ENCODE results near the gene RAD51B. TPM values are rescaled to one million over a fixed set of nuclear protein-coding genes. Genes with fewer than 3 reads are reported as not detected.

The RAD51B gene
- total and polyA plus RNA-seq, 4 experiments from 2014 or later: 22.0 to 35.7 (median 31.4) TPM

DNA sequence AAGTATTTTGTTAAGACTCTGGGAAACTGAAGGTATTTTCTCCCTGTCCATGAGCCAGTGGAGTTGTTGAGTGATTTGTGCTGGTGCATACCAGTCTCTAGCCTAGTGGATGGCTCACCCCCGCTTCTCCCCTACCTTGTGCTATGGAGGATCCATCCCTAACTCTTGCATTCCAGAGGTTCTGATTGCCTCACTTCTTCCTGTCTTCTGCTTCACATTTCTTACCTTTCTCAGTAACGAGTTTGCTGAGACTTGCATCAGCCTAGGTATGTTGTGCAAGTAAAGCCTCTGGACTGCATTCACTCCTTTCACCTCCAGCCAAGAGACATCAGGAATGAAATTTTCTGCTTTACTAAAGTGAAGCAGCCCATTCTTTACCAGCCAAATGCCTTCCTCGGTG is 581.7 kb downstream of the RAD51B start:
- no peaks in the 10 kb centered on the region for H3K36me3 ChIP-seq (ENCODE audit: insufficient read depth, low read length)
- Mint-ChIP-seq H3K27ac (peak overlapping the region in 2 of 7 donors; percentile 19 to 64), H3K36me3 (no peaks in the 10 kb centered on the region), H3K27me3 (no peaks in the 10 kb centered on the region), H3K4me3 (no peak overlapping the region), H3K9me3 (no peaks in the 10 kb centered on the region), H3K4me1 (peaks cover 22 to 38% (median 28%) of the 10 kb centered on the region in 4 donors)
- H3K27me3 ChIP-seq (ENCODE audit: insufficient read depth, low read length): no peaks in the 10 kb centered on the region
- ChIA-PET CTCF (ENCODE audit: partially characterized antibody) (interaction anchor here (1.0 to 1.7 kb wide), 3 partner anchors 20 to 443 kb away, joined by 3 to 6 read pairs (median 5); no protein-coding TSS in a partner anchor), POLR2A (ENCODE audit: partially characterized antibody) (interaction anchor here (1.0 to 1.4 kb wide), 4 partner anchors 126 to 392 kb away, joined by 3 to 6 read pairs (median 3); partner anchors contain the start of gene ZFP36L1)
- H3K9me3 ChIP-seq (ENCODE audit: control insufficient read depth in 1 of 2, low read length in 2 of 2): no peaks in the 10 kb centered on the region
- H3K27ac ChIP-seq (ENCODE audit: low read depth, low read length): no peak overlapping the region
- intact Hi-C loops (cut with micrococcal nuclease): no loop called here
- DNase-seq: no peak
- no peak overlapping the region for H3K4me3 ChIP-seq (ENCODE audit: low read length in 2 of 2)
- peaks cover 39% of the 10 kb centered on the region for H3K4me1 ChIP-seq (ENCODE audit: insufficient read depth, low read length)

DNA sequence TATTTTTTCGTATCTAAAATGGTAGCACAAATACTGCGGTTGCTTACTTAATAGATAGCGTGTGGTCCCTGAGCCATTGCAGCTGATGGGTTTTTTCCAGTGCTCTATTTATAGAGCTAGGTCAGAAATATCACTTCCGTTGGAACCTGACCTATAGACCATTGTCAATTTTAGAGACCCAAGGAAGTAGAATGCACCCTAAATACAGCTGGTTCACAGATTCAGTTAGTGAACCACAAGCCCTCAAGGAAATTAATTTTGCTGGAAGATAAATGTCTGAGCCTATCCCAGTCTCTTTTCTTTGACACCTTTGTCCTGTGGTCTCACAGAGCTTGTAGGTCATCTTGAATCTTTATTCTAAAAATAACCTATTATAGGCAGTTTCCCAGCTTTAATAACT is 582.3 kb downstream of the RAD51B start:
- Mint-ChIP-seq H3K36me3 (no peaks in the 10 kb centered on the region), H3K27me3 (no peaks in the 10 kb centered on the region), H3K4me3 (no peak overlapping the region), H3K27ac (peak overlapping the region in 1 of 7 donors; percentile 64), H3K9me3 (no peaks in the 10 kb centered on the region), H3K4me1 (peaks cover 22 to 38% (median 28%) of the 10 kb centered on the region in 4 donors)
- Histone ChIP-seq H3K27me3 (ENCODE audit: insufficient read depth, low read length) (no peaks in the 10 kb centered on the region), H3K36me3 (ENCODE audit: insufficient read depth, low read length) (no peaks in the 10 kb centered on the region), H3K4me3 (ENCODE audit: low read length in 2 of 2) (no peak overlapping the region), H3K4me1 (ENCODE audit: insufficient read depth, low read length) (peaks cover 39% of the 10 kb centered on the region), H3K27ac (ENCODE audit: low read depth, low read length) (no peak overlapping the region), H3K9me3 (ENCODE audit: control insufficient read depth in 1 of 2, low read length in 2 of 2) (no peaks in the 10 kb centered on the region)
- DNase-seq: no peak
- POLR2A ChIA-PET (ENCODE audit: partially characterized antibody): interaction anchor here (1.0 to 1.4 kb wide), 4 partner anchors 110 to 391 kb away, joined by 3 to 6 read pairs (median 3); partner anchors contain the start of gene ZFP36L1
- CTCF ChIA-PET (ENCODE audit: partially characterized antibody): interaction anchor here (1.0 to 1.7 kb wide), 2 partner anchors 20 to 386 kb away, joined by 5 to 6 read pairs; no protein-coding TSS in a partner anchor
- intact Hi-C loops (cut with micrococcal nuclease): no loop called here

DNA sequence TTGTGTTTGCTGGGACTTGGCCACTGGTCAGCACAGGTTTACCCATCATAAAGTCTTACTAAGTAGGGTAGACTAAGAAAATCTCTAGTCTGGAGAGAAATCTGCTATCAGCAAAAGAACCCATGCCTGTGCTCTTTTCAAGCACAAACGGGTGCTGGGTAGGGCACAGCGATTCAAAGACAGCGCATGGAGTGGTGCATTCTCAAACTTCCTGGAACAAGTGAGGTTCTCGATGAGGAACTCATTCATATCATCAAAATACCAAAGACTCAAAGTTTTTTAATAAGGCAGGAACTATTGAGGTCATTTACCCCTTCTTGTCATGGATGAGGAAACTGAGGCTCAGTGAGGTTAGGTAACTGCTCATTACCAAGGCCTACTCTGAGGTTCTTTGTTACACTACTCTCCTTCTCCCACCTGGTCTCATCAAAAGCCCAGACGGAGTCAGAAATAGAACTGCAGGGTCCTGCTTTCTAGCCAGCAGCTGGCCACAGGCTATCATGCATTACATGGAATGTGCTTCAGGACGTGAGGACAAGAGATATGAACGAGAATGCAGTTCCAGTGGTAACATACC is 583.0 kb downstream of the RAD51B start:
- ChIA-PET POLR2A (ENCODE audit: partially characterized antibody) (interaction anchor here (1.0 to 2.1 kb wide), 3 partner anchors 9 to 162 kb away, joined by 3 to 6 read pairs (median 3); no protein-coding TSS in a partner anchor), CTCF (ENCODE audit: partially characterized antibody) (interaction anchor here (0.6 to 2.4 kb wide), 4 partner anchors 21 to 386 kb away, joined by 3 to 12 read pairs (median 6); no protein-coding TSS in a partner anchor)
- Mint-ChIP-seq H3K27ac (peak overlapping the region in 5 of 7 donors; percentile 37 to 91 (median 66)), H3K27me3 (no peaks in the 10 kb centered on the region), H3K4me1 (peaks cover 24 to 42% (median 30%) of the 10 kb centered on the region in 4 donors), H3K4me3 (no peak overlapping the region), H3K9me3 (no peaks in the 10 kb centered on the region), H3K36me3 (no peaks in the 10 kb centered on the region)
- H3K4me3 ChIP-seq (ENCODE audit: low read length in 2 of 2): no peak overlapping the region
- H3K27ac ChIP-seq (ENCODE audit: low read depth, low read length): no peak overlapping the region
- H3K9me3 ChIP-seq (ENCODE audit: control insufficient read depth in 1 of 2, low read length in 2 of 2): no peaks in the 10 kb centered on the region
- H3K27me3 ChIP-seq (ENCODE audit: insufficient read depth, low read length): no peaks in the 10 kb centered on the region
- H3K36me3 ChIP-seq (ENCODE audit: insufficient read depth, low read length): no peaks in the 10 kb centered on the region
- peaks cover 39% of the 10 kb centered on the region for H3K4me1 ChIP-seq (ENCODE audit: insufficient read depth, low read length)
- DNase-seq: no peak
- intact Hi-C loops (cut with micrococcal nuclease): no loop called here

DNA sequence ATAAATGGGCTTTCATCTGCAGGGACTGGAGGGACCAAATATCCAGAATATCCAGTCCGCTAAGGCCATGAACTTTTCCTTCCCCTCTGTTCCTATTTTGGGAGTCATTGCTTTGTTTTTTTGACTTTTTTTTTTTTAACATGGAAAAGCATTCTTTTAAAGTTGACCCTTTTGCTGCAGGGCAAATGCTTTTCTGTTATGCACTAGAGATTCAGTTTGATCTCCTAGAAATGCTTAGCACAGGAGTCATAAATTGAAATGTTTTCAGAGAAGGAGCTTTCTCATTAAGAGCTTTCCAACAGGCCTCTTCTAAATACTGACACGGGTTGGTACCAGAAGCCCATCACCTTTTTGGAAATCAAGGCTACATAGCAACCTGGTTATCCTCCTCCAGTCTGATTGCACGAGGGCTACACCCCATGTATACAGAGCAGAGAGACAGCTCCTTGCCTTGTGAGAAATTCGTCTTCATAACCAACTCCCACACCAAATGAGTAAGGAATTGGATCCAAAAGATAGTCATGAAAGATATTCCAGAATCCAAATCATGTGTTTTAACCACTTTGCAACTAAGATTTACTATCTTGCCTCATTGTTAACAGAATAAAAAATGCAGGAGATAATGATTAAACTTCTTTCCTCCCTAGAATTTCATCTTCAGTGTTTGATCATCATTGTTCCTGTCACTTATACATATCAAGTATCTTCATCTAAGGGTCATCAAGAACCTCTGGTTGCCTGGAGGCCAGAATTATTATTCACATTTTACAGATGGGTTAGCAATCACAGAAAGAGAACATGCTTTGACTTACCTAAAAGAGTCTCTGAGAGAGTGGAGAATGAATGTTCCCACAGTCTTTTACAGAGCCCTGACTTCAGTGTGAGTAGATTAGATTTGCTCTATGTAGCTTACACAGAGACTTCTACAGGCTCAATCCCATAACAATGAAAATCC is 583.9 kb downstream of the RAD51B start:
- H3K27ac ChIP-seq (ENCODE audit: low read depth, low read length): peak overlapping the region; percentile 60
- no peak for DNase-seq
- H3K36me3 Mint-ChIP-seq: no peaks in the 10 kb centered on the region
- no peaks in the 10 kb centered on the region for H3K27me3 Mint-ChIP-seq
- H3K9me3 Mint-ChIP-seq: no peaks in the 10 kb centered on the region
- no peaks in the 10 kb centered on the region for H3K9me3 ChIP-seq (ENCODE audit: control insufficient read depth in 1 of 2, low read length in 2 of 2)
- ChIA-PET CTCF (ENCODE audit: partially characterized antibody) (interaction anchor here (0.6 to 2.4 kb wide), 3 partner anchors 120 to 153 kb away, joined by 3 to 13 read pairs (median 12); no protein-coding TSS in a partner anchor), POLR2A (ENCODE audit: partially characterized antibody) (interaction anchor here (0.6 to 2.1 kb wide), 3 partner anchors 10 to 121 kb away, joined by 3 to 8 read pairs (median 6); no protein-coding TSS in a partner anchor)
- intact Hi-C loops (cut with micrococcal nuclease): no loop called here
- peak overlapping the region in 5 of 8 donors; percentile 0 to 38 (median 18) for H3K4me3 Mint-ChIP-seq
- H3K36me3 ChIP-seq (ENCODE audit: insufficient read depth, low read length): no peaks in the 10 kb centered on the region
- H3K4me3 ChIP-seq (ENCODE audit: low read length in 2 of 2): no peak overlapping the region
- H3K27me3 ChIP-seq (ENCODE audit: insufficient read depth, low read length): no peaks in the 10 kb centered on the region
- H3K27ac Mint-ChIP-seq: peak overlapping the region; percentile 19 to 95 (median 90)
- peaks cover 44% of the 10 kb centered on the region for H3K4me1 ChIP-seq (ENCODE audit: insufficient read depth, low read length)
- peaks cover 29 to 49% (median 36%) of the 10 kb centered on the region in 4 donors for H3K4me1 Mint-ChIP-seq

DNA sequence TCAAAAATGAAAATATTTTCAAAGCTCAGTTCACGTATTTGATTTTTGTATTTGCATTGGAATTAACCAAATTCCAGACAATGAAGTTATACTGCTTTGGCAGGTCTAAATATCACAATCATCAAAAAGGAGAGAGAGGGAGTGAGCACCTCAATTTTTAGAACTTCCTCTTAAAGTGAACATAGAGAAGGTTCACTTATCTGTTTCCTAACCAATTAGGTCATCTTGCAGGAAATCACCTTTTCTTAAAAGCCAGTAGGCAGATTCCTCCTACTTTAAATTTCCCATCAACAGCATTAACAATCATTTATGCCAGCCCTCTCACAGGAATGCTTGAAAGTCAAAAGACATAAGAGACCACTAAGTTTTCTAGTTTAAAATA is 584.6 kb downstream of the RAD51B start:
- ChIA-PET POLR2A (ENCODE audit: partially characterized antibody) (interaction anchor here (0.6 to 2.1 kb wide), 5 partner anchors 11 to 386 kb away, joined by 3 to 9 read pairs (median 6); no protein-coding TSS in a partner anchor), CTCF (ENCODE audit: partially characterized antibody) (interaction anchor here (1.1 to 2.4 kb wide), 5 partner anchors 30 to 413 kb away, joined by 3 to 13 read pairs (median 6); no protein-coding TSS in a partner anchor)
- no peaks in the 10 kb centered on the region for H3K27me3 ChIP-seq (ENCODE audit: insufficient read depth, low read length)
- H3K4me3 Mint-ChIP-seq: peak overlapping the region in 4 of 8 donors; percentile 36 to 76 (median 52)
- no peaks in the 10 kb centered on the region for H3K27me3 Mint-ChIP-seq
- H3K27ac ChIP-seq (ENCODE audit: low read depth, low read length): peak overlapping the region; percentile 60
- H3K4me1 Mint-ChIP-seq: peaks cover 31 to 54% (median 39%) of the 10 kb centered on the region in 4 donors
- DNase-seq: peak in 1 of 5 donors; percentile 15
- no peaks in the 10 kb centered on the region for H3K9me3 Mint-ChIP-seq
- no peak overlapping the region for H3K4me3 ChIP-seq (ENCODE audit: low read length in 2 of 2)
- peaks cover 48% of the 10 kb centered on the region for H3K4me1 ChIP-seq (ENCODE audit: insufficient read depth, low read length)
- H3K36me3 ChIP-seq (ENCODE audit: insufficient read depth, low read length): no peaks in the 10 kb centered on the region
- H3K36me3 Mint-ChIP-seq: no peaks in the 10 kb centered on the region
- no peaks in the 10 kb centered on the region for H3K9me3 ChIP-seq (ENCODE audit: control insufficient read depth in 1 of 2, low read length in 2 of 2)
- intact Hi-C loops (cut with micrococcal nuclease): no loop called here
- H3K27ac Mint-ChIP-seq: peak overlapping the region; percentile 67 to 96 (median 89)

DNA sequence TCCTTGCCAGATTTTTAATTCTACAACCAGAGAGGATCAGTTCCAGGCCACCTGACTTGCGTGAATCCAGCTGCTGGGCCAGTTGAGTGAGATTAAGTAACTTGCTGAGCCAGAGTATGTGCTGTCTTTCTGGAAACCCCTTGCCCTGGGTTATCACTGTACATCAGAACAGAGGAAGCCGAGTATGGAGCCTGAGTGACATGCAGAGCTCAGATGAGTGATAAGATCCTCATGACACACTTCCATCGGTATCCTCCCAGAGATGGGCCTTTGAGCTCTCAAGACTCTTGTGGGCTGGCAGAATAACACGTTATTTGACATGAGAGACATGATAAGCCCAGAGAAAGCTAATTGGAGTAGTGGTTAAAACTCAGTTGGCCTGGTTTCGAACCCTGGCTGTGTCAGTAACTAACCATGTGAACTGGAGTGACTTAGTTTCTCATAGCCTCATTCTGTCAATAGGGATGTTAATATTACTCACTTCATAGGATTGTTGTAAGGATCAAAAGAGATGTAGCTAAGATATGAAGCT is 585.1 kb downstream of the RAD51B start:
- intact Hi-C loops (cut with micrococcal nuclease): no loop called here
- Mint-ChIP-seq H3K9me3 (no peaks in the 10 kb centered on the region), H3K36me3 (no peaks in the 10 kb centered on the region), H3K27ac (peak overlapping the region; percentile 67 to 96 (median 89)), H3K27me3 (no peaks in the 10 kb centered on the region), H3K4me3 (peak overlapping the region in 5 of 8 donors; percentile 6 to 76 (median 38)), H3K4me1 (peaks cover 36 to 59% (median 44%) of the 10 kb centered on the region in 4 donors)
- Histone ChIP-seq H3K36me3 (ENCODE audit: insufficient read depth, low read length) (no peaks in the 10 kb centered on the region), H3K9me3 (ENCODE audit: control insufficient read depth in 1 of 2, low read length in 2 of 2) (no peaks in the 10 kb centered on the region), H3K27ac (ENCODE audit: low read depth, low read length) (peak overlapping the region; percentile 60), H3K27me3 (ENCODE audit: insufficient read depth, low read length) (no peaks in the 10 kb centered on the region), H3K4me3 (ENCODE audit: low read length in 2 of 2) (no peak overlapping the region), H3K4me1 (ENCODE audit: insufficient read depth, low read length) (peaks cover 48% of the 10 kb centered on the region)
- DNase-seq: peak; percentile 8 to 50 (median 38)
- CTCF ChIA-PET (ENCODE audit: partially characterized antibody): interaction anchor here (1.1 to 2.4 kb wide), 7 partner anchors 31 to 412 kb away, joined by 3 to 13 read pairs (median 6); no protein-coding TSS in a partner anchor
- POLR2A ChIA-PET (ENCODE audit: partially characterized antibody): interaction anchor here (0.5 to 2.0 kb wide), 7 partner anchors 28 to 410 kb away, joined by 3 to 9 read pairs (median 3); no protein-coding TSS in a partner anchor

Data from CD4-positive, alpha-beta memory T cell (primary cell).